ENCODE data around the gene C1orf174.

The C1orf174 gene

GRCh38 chr1:3883194-3883925 lies 16.7 kb downstream of the C1orf174 start:
- no peaks in the 10 kb centered on the region for H3K79me2 ChIP-seq (ENCODE audit: low read length)
- no peaks in the 10 kb centered on the region for H3K36me3 ChIP-seq (replicated peaks; ENCODE audit: insufficient read depth, low read length)
- H3K27me3 ChIP-seq (replicated peaks; ENCODE audit: insufficient read depth, low read length) = no peaks in the 10 kb centered on the region
- H3K9me3 ChIP-seq (replicated peaks; ENCODE audit: insufficient read depth, low read length) = no peaks in the 10 kb centered on the region
- no peak overlapping the region for H3K27ac ChIP-seq (ENCODE audit: low read length)
- TF ChIP-seq EZH2 (optimal IDR thresholded peaks at IDR 0.05; ENCODE audit: low read depth, low read length) (no peak), EZH2phosphoT487 (IDR thresholded peaks at IDR 0.05; ENCODE audit: low read length) (no peak)
- TF ChIP-seq, protein P1, sequence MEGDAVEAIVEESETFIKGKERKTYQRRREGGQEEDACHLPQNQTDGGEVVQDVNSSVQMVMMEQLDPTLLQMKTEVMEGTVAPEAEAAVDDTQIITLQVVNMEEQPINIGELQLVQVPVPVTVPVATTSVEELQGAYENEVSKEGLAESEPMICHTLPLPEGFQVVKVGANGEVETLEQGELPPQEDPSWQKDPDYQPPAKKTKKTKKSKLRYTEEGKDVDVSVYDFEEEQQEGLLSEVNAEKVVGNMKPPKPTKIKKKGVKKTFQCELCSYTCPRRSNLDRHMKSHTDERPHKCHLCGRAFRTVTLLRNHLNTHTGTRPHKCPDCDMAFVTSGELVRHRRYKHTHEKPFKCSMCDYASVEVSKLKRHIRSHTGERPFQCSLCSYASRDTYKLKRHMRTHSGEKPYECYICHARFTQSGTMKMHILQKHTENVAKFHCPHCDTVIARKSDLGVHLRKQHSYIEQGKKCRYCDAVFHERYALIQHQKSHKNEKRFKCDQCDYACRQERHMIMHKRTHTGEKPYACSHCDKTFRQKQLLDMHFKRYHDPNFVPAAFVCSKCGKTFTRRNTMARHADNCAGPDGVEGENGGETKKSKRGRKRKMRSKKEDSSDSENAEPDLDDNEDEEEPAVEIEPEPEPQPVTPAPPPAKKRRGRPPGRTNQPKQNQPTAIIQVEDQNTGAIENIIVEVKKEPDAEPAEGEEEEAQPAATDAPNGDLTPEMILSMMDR (IDR thresholded peaks at IDR 0.05; ENCODE audit: low read length) = no peak
- H3K4me3 ChIP-seq (ENCODE audit: low read length) = no peak overlapping the region
- no peak overlapping the region for H2AFZ ChIP-seq (ENCODE audit: low read length)
- H3K9ac ChIP-seq (ENCODE audit: low read length) = no peak overlapping the region
- H4K20me1 ChIP-seq (ENCODE audit: insufficient read depth, low read length) = no peaks in the 10 kb centered on the region
- H3K9me2 ChIP-seq (replicated peaks; ENCODE audit: insufficient read depth, low read length) = no peaks in the 10 kb centered on the region
- no peak for DNase-seq
- H3F3A ChIP-seq (ENCODE audit: insufficient read depth, low read length) = no peaks in the 10 kb centered on the region
- H3K4me1 ChIP-seq (ENCODE audit: low read length) = no peaks in the 10 kb centered on the region
- H3K4me2 ChIP-seq (ENCODE audit: low read depth, low read length) = no peak overlapping the region

DNA sequence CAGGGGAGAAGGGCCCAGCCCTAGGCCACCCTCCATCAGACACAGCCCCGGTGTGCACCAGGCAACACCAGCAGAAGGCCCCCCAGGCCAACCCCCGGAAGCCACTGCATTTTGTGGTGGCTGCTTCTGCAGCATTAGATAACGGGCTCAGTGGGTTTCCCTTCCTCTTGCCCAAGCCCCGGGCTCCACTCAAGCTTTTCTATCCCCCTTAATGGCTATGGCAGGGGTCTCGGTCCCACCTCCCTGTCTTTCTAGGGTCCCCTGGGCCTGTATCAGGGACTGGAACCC lies 18.9 kb downstream of the C1orf174 start:
- H3K27me3 ChIP-seq (replicated peaks; ENCODE audit: insufficient read depth, low read length) = no peaks in the 10 kb centered on the region
- H3K4me2 ChIP-seq (ENCODE audit: low read depth, low read length) = no peak overlapping the region
- H3K36me3 ChIP-seq (replicated peaks; ENCODE audit: insufficient read depth, low read length) = no peaks in the 10 kb centered on the region
- no peak overlapping the region for H3K27ac ChIP-seq (ENCODE audit: low read length)
- no peaks in the 10 kb centered on the region for H3F3A ChIP-seq (ENCODE audit: insufficient read depth, low read length)
- H4K20me1 ChIP-seq (ENCODE audit: insufficient read depth, low read length) = no peaks in the 10 kb centered on the region
- no peak for DNase-seq
- TF ChIP-seq, protein P1 (IDR thresholded peaks at IDR 0.05; ENCODE audit: low read length) = no peak
- TF ChIP-seq EZH2phosphoT487 (IDR thresholded peaks at IDR 0.05; ENCODE audit: low read length) (no peak), EZH2 (optimal IDR thresholded peaks at IDR 0.05; ENCODE audit: low read depth, low read length) (no peak)
- H3K9ac ChIP-seq (ENCODE audit: low read length) = no peak overlapping the region
- H3K79me2 ChIP-seq (ENCODE audit: low read length) = no peaks in the 10 kb centered on the region
- H3K4me3 ChIP-seq (ENCODE audit: low read length) = no peak overlapping the region
- no peaks in the 10 kb centered on the region for H3K9me3 ChIP-seq (replicated peaks; ENCODE audit: insufficient read depth, low read length)
- H3K9me2 ChIP-seq (replicated peaks; ENCODE audit: insufficient read depth, low read length) = no peaks in the 10 kb centered on the region
- H2AFZ ChIP-seq (ENCODE audit: low read length) = no peak overlapping the region
- H3K4me1 ChIP-seq (ENCODE audit: low read length) = no peaks in the 10 kb centered on the region

- Histone ChIP-seq H3K9me2 (replicated peaks; ENCODE audit: insufficient read depth, low read length) (no peaks in the 10 kb centered on the region), H3K4me2 (ENCODE audit: low read depth, low read length) (no peak overlapping the region), H4K20me1 (ENCODE audit: insufficient read depth, low read length) (no peaks in the 10 kb centered on the region), H3F3A (ENCODE audit: insufficient read depth, low read length) (no peaks in the 10 kb centered on the region), H3K27ac (ENCODE audit: low read length) (no peak overlapping the region), H3K9ac (ENCODE audit: low read length) (no peak overlapping the region), H3K4me1 (ENCODE audit: low read length) (no peaks in the 10 kb centered on the region), H2AFZ (ENCODE audit: low read length) (no peak overlapping the region), H3K79me2 (ENCODE audit: low read length) (no peaks in the 10 kb centered on the region), H3K4me3 (ENCODE audit: low read length) (no peak overlapping the region), H3K36me3 (replicated peaks; ENCODE audit: insufficient read depth, low read length) (no peaks in the 10 kb centered on the region), H3K27me3 (replicated peaks; ENCODE audit: insufficient read depth, low read length) (no peaks in the 10 kb centered on the region), H3K9me3 (replicated peaks; ENCODE audit: insufficient read depth, low read length) (no peaks in the 10 kb centered on the region)
- TF ChIP-seq EZH2phosphoT487 (IDR thresholded peaks at IDR 0.05; ENCODE audit: low read length) (no peak), EZH2 (optimal IDR thresholded peaks at IDR 0.05; ENCODE audit: low read depth, low read length) (no peak)
- TF ChIP-seq, protein P1 (IDR thresholded peaks at IDR 0.05; ENCODE audit: low read length) = no peak
- DNase-seq = no peak
Observed at GRCh38 chr1:3880429-3881192, 19.5 kb downstream of the C1orf174 start.

Data from MM.1S (cell line).